ENCODE measurements around the gene NTM. TPM values are rescaled to one million over a fixed set of nuclear protein-coding genes. Genes with fewer than 3 reads are reported as not detected.

NTM gene
- polyA plus RNA-seq, 1 donor (not counting 4 experiments of a cell fraction or from before 2014, with no cell fraction given), result 47.9 TPM

- Histone ChIP-seq H3K4me1 (ENCODE audit: control insufficient read depth, extremely low read depth, insufficient read depth, low read length) (no peaks in the 10 kb centered on the region), H3K79me2 (ENCODE audit: control insufficient read depth, insufficient read depth, low read length) (no peaks in the 10 kb centered on the region), H4K20me1 (ENCODE audit: control insufficient read depth, extremely low read depth, insufficient read depth, low read length) (no peaks in the 10 kb centered on the region), H3K4me2 (ENCODE audit: control insufficient read depth, extremely low read depth, insufficient read depth, low read depth, low read length) (no peak overlapping the region), H3K27me3 (ENCODE audit: control insufficient read depth, extremely low read depth, insufficient read depth, low read length) (no peaks in the 10 kb centered on the region), H3K4me3 (ENCODE audit: control insufficient read depth in 2 of 3, extremely low read depth in 1 of 3, insufficient read depth in 2 of 3, low read depth in 1 of 3, low read length in 3 of 3) (no peak overlapping the region), H2AFZ (ENCODE audit: control insufficient read depth, low read length) (no peak overlapping the region), H3K9ac (ENCODE audit: control insufficient read depth, extremely low read depth, insufficient read depth, low read length) (no peak overlapping the region), H3K9me1 (ENCODE audit: control insufficient read depth, extremely low read depth, insufficient read depth, low read length) (no peaks in the 10 kb centered on the region), H3K27ac (ENCODE audit: control insufficient read depth, insufficient read depth, low read length) (no peak overlapping the region), H3K9me3 (ENCODE audit: control insufficient read depth, low read depth, low read length) (no peaks in the 10 kb centered on the region), H3K36me3 (ENCODE audit: control insufficient read depth in 2 of 2, extremely low read depth in 1 of 2, insufficient read depth in 2 of 2, low read length in 2 of 2) (no peaks in the 10 kb centered on the region)
- FAIRE-seq (no peak), DNase-seq (ENCODE audit: low read depth, low spot score) (no peak)
- no peak for TF ChIP-seq EZH2 (IDR thresholded peaks at IDR 0.05; ENCODE audit: low read length)
- no peak for TF ChIP-seq CTCF (optimal IDR thresholded peaks at IDR 0.05 in 1 of 3, IDR thresholded peaks at IDR 0.05 in 1 of 3, conservative IDR thresholded peaks at IDR 0.05 in 1 of 3; ENCODE audit: extremely low read depth in 1 of 3, insufficient read depth in 2 of 3, low read length in 3 of 3)
- dilution Hi-C loops (cut with MboI; ENCODE audit: extremely low pct_ligation_motif_present, low sequenced_read_pairs), result no loop called here
Measured at GRCh38 chr11:132094598-132094997, 724.2 kb downstream of the NTM start.

GRCh38 chr11:132095230-132096131 is 725.1 kb downstream of the NTM start:
- Histone ChIP-seq H3K27ac (ENCODE audit: control insufficient read depth, insufficient read depth, low read length) (no peak overlapping the region), H3K9ac (ENCODE audit: control insufficient read depth, extremely low read depth, insufficient read depth, low read length) (no peak overlapping the region), H3K4me2 (ENCODE audit: control insufficient read depth, extremely low read depth, insufficient read depth, low read depth, low read length) (no peak overlapping the region), H3K4me3 (ENCODE audit: control insufficient read depth in 2 of 3, extremely low read depth in 1 of 3, insufficient read depth in 2 of 3, low read depth in 1 of 3, low read length in 3 of 3) (no peak overlapping the region), H2AFZ (ENCODE audit: control insufficient read depth, low read length) (no peak overlapping the region), H4K20me1 (ENCODE audit: control insufficient read depth, extremely low read depth, insufficient read depth, low read length) (no peaks in the 10 kb centered on the region), H3K27me3 (ENCODE audit: control insufficient read depth, extremely low read depth, insufficient read depth, low read length) (no peaks in the 10 kb centered on the region), H3K79me2 (ENCODE audit: control insufficient read depth, insufficient read depth, low read length) (no peaks in the 10 kb centered on the region), H3K4me1 (ENCODE audit: control insufficient read depth, extremely low read depth, insufficient read depth, low read length) (no peaks in the 10 kb centered on the region), H3K9me3 (ENCODE audit: control insufficient read depth, low read depth, low read length) (no peaks in the 10 kb centered on the region), H3K9me1 (ENCODE audit: control insufficient read depth, extremely low read depth, insufficient read depth, low read length) (no peaks in the 10 kb centered on the region), H3K36me3 (ENCODE audit: control insufficient read depth in 2 of 2, extremely low read depth in 1 of 2, insufficient read depth in 2 of 2, low read length in 2 of 2) (no peaks in the 10 kb centered on the region)
- TF ChIP-seq CTCF (optimal IDR thresholded peaks at IDR 0.05 in 1 of 3, IDR thresholded peaks at IDR 0.05 in 1 of 3, conservative IDR thresholded peaks at IDR 0.05 in 1 of 3; ENCODE audit: extremely low read depth in 1 of 3, insufficient read depth in 2 of 3, low read length in 3 of 3) (no peak), EZH2 (IDR thresholded peaks at IDR 0.05; ENCODE audit: low read length) (no peak)
- DNase-seq (ENCODE audit: low read depth, low spot score) (no peak), FAIRE-seq (no peak)
- dilution Hi-C loops (cut with MboI; ENCODE audit: extremely low pct_ligation_motif_present, low sequenced_read_pairs), result no loop called here
